Nucleus accumbens (tissue), 56 donors: ENCODE results near the gene WIPF3.

ENCODE experiments used
- DNase-seq, 56 donors: peaks; one replicate each; lab custom pipeline; 2025; lab: John Stamatoyannopoulos, UW

The WIPF3 gene, protein sequence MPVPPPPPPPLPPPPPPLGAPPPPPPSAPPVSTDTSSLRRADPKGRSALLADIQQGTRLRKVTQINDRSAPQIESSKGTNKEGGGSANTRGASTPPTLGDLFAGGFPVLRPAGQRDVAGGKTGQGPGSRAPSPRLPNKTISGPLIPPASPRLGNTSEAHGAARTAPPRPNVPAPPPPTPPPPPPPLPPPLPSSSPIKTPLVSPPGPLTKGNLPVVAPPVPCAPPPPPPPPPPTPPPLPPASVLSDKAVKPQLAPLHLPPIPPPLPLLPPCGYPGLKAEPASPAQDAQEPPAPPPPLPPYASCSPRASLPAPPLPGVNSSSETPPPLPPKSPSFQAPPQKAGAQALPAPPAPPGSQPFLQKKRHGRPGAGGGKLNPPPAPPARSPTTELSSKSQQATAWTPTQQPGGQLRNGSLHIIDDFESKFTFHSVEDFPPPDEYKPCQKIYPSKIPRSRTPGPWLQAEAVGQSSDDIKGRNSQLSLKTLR

DNA sequence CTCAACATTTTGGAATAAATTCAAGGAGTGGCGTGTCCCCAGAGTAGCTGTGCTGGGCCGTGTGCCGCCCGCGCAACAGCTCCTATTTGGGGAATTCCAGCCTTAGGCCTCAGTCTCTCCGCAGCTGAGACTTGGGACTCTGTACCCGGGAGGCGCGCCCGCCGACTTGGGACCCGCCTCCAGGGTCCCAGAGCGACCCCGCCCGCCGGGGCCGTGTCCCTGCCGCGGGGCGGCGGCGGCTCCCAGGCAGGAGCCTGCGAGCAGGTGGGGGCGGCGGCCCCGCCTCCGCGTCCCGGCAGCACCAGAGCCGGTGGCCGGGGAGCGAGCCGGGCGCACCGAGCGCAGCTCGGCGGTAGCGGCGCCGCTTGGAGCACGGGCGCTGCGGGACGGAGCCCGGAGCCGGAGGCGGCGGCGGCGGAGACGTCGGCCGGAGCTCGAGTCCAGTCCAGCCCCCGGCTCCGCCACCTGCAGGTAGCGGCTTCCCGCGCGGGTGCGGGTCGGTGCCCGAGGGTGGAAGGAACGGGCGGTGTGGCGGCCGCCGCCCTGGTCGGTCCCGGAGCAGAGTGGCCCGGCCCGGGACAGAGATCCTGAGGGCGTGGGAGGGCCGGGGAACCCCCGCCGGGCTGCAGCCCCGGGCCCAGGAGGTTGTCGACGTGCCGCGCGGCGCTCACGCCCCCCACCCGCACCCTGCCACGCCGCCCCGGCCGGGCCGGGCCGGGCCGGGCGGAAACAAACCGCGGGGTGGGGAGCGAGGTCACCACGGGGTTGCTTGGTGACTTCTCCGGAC lies at the start of gene WIPF3:
Gene WIPF3, plus strand, starts transcription at position 301 of the 787 bp plus-strand sequence. CDS start 28,217 bp downstream, outside the sequence.
- peak in 5 of 56 donors; percentile 19 to 58 (median 35) for DNase-seq

DNA sequence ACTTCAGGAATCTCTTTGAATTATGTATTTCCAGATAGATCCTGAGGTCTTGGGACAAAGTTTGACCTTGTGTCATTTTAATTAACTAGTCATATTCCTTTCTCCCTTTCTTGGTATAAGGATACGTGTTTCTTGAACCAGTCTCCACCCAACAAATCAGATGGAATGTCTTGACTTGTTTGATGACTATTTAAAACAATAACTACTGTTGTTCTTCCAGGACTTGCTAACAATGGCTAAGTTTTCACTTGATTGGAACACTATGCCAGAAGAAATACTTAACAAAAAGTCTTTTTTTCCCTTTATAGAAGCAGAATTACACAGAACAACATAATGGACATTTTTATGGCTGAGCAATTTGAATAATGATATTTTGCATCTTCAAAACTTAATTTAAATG lies 43.0 kb upstream of the WIPF3 start:
- no peak for DNase-seq

DNA sequence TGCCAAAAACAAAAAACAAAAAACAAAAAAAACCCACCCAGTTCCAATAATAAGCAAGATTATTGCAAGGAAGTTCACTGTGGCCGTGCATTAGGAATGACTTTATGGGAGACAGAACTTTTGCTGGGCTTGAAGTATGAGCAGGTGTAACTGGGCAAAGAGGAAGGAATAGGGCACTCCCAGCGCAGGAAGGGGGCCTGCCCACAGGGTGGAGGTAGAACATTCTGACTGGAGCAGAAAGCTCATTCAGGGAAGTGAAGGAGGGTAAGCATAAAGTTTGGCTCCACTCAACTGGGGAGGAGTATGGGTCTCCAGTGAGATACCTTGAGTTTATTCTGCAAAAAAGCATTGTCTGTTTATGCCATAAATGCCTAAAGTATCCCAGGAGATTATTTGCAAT lies 42.1 kb upstream of the WIPF3 start:
- no peak for DNase-seq

DNA sequence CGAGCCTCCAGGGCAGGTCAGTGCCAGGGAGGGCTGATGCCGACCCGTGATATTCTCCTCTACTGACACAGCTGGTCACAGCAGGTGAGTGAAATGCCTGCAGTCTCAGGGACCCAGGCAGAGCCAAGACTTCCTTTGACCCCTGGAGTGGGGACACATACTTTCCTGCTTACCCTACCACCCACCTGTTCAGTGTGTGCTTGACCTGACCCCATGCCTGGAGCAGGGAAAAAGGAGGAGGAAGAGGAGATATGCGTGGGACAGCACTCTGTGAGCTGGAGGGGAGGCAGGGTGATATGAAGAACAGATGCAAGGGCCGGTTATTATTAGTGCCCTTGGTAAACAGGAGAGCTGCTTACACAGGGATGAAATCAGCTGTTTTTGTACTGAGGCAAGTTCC lies 40.8 kb upstream of the WIPF3 start:
- DNase-seq: no peak

DNA sequence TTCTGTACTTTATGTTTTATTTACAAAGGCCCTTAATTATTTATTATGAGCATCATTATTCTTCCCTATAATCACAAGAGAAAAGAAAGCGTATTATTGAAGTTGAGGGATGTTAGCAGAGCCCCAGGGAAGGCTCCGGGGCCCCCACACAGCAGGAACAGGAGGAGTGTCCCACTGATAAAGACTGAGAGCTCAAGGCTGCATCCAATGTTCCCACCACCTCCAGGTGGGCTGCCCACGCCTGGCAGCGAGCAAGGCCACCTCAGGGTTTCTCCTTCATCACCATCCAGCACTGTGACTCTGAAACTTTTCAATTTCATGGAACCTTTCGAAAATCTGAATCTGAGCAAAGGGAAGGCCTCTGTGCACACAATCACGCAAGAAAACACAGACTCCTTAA lies 35.9 kb upstream of the WIPF3 start:
- DNase-seq: no peak

DNA sequence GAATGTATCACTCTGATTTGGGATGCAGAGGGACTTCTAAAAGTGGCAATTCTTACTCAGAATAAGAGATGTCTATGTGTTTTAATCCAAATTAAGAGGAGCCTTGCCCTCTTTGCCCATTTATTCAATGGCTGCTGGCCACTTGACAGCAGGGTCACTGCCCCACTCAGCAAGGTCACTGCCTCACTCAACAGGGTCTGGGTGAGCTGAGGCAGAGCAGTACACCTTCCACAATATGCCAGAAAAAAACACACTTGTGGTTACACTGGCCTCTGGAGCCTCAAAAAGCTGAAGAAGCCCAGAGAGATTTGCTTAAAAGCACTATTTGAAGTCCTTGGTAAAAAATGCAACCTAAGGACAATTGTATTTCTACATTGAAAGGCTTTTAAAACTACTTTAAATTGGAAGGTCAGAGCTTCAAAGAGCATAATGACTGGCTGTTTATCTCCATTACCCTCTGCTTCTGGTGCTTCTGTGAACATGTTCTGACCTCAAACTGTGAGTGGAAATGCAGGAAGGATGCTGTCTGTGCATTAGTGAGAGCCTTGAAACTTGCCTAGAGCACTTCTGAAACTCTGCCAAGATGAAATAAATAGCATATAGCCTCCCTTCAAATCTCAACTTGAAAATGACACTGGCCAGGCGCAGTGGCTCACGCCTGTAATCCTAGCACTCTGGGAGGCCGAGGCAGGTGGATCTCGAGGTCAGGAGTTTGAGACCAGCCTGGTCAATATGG lies 35.1 kb upstream of the WIPF3 start:
- DNase-seq: no peak

DNA sequence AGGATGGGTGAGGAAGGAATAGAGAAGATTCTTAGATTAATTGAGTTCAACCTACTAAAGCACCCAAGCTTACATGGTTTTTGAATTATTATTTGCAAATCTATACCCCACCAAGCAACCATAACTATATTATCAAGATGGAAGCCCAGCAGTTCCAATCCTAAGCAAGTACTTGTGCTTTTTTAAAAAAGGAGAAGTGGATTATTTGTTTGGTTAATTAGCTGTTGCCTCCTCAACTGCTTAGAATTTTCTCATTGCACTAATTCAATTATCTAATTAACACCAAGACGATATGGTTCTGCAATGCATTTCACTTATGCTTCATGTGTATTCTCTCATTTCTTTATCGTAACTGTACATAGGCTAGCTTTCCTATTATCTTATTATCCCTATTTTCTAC lies 27.3 kb upstream of the WIPF3 start:
- no peak for DNase-seq

DNA sequence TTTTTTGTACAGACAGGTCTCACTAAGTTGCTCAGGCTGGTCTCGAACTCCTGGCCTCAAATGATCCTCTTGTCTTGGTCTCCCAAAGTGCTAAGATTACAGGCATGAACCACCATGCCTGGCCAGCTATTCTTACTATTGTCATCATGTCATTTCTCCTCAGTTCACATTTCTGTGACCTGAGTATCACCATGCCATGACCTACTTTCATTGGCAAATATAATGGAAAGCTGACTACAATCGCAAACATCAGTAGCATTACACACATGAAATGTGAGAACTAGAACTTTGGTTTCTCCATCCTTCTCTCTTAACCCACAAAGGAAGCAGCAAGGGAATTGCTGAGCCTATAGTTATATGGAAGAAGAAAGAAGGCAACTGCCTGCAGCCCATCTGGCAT lies 26.0 kb upstream of the WIPF3 start:
- no peak for DNase-seq

DNA sequence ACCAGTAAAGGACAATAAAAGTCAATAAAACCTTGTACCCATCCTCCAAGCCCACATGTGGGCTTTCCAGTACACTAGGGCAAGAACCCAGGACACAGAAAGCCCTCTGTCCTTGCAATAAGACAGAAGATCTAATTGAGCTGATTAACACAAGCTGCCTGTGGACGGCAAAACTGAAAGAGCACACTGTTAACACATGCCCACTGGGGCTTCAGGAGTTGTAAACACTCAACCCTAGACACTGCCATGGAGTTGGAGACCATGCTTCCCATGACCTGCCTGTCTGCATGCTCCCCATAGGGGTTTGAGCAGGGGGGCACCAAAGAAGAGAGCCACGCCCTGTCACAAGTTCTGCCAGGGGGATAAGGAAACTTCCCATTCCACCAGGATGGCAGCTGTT lies 22.6 kb upstream of the WIPF3 start:
- no peak for DNase-seq

DNA sequence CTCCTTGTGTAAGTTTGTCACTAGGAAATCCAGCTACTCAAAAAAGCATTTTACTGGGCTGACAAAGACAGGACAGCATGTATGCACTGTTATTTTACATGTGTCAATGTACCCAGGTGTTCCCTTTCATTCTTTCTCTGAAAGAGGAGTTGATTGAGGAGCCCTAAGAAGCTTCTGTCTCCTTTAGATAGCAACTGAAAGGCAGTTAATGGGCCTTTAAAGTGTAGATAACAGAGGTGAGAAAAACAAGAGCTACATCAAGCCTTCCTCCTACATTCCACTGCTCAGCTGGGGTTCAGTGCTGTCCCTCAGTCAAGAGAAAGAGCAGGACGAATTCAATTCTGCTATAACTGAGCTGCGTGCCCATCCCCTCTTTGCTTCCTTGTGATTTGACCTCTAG lies 12.8 kb upstream of the WIPF3 start:
- no peak for DNase-seq

DNA sequence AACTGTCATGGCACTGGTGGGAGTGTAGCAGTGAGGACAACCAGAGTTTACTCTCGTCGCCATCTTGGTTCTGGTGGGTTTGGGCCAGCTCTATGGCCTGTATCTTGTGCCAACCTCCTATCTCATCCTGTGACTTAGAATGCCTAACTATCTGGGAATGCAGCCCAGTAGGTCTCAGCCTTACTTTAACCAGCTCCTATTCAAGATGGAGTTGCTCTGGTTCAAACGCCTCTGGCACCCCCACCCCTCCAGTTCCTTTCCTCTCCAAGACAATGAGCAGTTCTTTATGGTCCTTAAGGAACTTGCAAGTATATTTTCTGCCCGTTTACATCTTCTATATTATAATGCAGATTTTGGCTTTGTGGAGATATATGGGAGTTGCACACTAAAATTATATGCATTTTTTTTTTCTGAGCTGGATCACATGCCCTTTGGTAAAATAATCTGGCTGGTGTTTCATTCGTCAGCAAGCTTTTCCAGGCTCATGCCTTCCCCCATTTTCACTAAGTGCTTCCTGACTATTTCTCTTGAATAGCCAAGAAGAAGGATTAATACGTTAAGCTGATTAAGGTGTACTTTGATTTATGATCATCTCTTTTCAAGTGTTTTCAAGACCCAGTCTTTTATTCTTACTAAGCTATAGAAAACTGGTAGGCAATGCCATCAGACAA lies 11.2 kb upstream of the WIPF3 start:
- DNase-seq: no peak

DNA sequence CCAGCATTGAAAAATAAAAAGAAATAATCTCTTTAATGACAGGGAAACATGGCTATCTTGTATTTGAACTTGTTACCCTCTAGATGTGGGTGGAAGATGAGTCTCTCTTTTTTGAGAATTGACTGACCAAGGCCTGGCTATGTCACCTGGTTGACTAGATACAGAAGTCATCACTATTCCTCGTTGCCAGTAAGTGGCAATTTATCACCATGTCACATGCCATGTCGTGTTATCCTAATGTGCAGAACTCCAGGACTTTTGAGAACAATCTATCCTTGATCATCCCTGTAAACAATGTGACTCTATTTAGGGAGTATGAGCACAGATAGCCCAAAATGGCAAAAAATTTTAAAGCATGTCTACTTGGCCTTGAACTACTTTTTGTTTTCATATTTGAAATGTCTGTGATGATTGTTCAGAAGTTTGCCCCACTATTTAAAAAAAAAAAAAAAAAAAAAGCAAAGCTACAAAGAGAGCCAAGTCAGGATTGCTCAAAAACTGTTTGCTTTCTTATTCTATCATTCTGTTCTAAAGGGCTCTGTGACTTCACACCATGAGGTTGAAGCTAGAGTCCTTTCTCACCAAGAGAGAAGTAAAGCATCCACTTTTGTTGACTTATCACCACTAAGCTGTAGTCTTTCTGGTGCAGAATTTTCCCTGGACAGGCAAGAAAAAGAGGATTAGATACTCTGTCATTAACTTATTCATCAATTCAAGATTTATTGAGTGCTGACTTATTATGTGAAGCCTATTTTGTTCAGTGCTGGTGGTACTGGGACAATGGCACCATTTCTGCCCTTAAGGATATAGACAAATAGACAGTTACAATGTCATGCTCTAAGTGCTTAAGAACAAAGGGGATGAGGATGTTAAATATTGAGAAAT lies 10.4 kb upstream of the WIPF3 start:
- DNase-seq: no peak

DNA sequence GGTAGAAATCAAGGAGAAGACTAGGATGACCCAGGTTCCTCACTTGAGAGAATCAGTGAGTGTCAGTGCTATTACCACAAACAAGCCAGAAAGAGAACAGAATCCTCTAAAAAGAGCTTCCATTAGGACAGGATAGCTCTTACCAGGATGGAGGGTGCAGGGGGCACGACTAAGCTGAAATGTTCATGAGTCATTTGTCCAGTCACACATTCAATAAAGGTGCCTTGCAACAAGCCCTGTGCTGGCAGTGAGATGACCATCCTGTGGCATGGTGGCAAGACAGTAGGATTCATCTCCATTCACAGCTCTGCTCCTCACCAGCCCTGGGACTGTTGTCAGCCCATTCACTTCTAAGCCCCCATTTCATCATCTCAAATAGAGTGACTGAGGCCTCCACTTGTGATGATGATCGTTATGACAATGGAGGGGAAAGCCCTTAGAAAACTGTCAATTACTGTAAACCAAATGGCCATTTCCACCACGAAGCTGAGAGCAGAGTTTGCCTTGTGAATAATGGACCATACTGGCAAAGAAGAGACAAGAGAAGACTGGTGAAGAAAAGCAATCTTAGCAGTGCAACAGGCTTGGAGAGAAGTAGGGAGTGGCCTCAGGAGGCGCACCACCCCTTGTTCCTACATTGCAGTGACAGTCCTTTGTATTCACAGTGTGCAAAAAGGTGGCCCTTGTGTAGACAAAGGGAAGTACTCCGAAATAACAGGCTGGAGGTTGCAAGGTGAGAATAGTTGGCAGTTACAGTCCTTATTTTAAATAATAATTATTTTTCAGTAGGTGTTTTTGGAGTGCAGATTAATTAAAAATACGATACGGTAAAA lies 9.0 kb upstream of the WIPF3 start:
- DNase-seq: no peak

DNA sequence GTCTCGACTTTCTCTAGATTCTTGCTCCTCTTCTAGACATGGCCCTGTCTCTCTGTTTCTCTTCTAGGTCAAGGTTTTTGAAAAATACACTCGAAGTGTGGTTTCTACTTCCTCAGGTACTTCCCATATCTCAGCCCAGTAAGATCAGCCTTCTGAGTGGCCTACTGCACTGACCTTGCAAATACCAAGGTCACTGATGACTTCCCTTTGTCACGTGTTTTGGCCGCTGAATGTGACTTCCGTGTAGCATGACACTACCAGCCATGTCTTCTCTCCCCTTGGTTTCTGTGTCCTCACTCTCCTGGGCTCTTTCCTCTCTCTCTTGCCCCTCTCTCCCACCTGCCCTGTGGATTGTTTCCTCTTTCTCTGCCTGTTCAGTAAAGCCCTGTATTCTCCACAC lies 7.9 kb upstream of the WIPF3 start:
- DNase-seq: no peak

DNA sequence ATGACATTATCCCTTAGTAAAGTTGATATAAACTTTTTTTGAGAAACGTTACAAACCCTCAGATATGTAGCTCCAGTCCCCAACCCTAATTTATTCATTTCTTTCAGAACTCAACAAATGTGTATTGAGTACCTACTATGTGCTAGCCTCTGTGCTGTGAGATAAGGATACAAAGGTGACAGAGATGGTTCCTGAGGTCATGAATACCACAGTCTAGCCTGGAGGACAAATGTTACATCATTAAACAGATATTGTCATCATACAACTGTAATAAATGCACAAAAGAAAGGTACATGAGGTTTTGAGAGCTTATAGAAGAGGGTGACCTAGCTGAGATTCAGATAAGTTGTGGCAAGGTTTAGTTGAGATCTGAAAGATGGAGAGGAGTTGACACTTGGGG lies 4.4 kb upstream of the WIPF3 start:
- DNase-seq: no peak

DNA sequence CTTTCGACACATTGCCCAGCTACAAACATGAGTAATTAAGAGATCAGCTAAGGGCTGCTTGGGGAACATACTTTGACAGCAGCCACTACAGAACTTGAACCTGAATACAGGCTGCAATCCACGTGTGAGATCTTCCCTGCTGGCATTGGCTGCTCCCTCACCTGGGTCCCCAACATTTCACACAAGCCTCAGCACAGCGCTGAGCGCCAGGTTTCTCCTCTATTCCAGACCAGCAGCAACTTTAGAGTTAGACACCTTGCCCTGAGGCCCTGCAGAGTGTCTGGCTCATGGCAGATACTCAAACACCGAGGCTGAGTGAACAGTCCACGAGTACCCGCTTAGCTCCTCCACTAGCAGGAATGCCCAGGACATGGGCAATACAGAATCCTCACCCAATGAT lies 1.3 kb upstream of the WIPF3 start:
- no peak for DNase-seq

DNA sequence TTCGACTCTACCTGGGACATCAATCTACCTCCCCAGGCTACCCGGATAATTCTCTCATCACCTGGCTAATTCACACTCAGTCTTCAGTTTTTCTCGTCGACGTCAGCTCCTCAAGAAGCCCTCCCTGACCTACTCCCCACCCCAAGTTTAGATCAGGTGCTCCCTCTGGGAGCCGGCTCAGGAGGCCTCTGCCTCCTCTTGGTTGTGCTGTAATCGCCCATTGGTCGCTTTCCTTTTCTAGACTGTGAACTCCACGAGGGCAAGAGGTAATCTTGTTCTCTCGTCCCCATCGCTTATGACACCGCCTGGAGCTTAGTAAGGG lies 461 bp upstream of the WIPF3 start:
- no peak for DNase-seq

DNA sequence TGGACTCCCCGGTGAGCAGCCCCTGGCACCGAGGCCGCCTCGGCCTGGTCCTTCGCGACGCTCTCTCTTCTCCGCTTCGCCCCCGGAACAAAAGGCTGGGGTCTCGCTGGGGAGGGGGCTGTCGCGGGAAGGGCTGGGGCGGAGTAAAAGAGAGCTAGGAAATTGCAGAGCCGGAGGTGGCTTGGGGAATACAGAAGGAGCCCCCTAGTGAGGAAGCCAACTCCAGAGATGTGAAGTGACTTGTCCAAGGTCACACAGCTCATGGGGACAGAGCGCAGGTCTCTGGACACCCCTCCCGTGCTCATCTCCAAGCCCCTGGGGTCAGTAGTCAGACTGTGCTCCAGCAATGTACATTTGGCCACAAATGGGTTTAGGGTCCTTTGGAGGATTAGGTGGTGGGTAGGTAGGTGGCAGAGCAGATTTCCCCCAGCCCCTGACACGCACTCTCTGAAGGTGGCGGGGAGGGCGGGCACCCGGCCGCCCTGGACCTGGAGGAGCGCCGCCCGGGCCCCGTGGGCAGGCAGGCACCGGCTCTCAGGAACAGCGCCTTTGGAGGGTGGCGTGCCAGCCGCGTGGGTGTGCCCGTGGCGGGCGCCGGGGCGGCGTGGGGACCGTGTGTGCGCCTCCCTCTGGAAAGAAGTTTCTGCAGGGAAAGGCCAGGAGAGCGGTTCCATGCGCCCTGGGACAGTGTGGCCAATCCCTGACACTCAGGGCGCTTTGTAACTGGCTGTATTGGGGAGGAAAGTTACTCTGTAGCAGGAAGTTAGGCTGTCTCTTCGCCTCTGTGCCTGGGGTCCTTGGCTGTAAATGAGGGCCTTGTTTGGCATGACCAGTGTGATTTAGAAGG lies 910 bp downstream of the WIPF3 start:
- DNase-seq: peak in 8 of 56 donors; percentile 4 to 40 (median 24)
